ENCODE data around the gene CAMK1.
A peak's percentile ranks its signal among the peaks of the same experiment; 100 is the strongest.

Gene CAMK1

DNA sequence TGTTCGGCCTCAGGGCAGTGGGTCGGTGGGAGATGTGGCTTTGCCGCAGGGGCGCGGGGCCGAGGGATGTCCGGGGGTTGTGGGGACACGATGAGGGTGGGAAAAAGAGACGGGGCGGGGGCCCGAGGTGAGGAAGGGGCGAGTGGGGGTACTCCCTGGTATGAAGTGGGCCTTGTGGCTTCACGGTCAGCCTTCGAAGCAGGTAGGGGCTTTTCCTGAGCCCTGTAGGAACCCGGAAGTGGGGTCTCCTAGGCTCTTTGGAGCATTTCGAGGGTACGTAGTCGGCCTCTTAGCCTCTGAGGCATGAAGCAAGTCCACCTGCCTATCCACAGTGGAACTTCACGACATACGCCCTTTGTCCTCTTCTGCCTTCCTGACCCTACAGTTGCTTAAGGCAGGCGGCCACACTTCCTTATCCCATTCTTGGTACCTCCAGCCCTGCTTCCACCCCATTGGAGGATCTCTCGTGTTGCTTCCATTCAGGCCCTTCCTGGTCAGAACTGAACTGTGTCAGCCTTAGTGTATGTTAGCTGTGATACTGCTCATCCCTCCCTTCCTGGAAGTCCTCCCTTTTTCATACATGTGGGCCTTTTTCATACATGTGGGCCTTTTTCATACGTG is 23.5 kb upstream of the CAMK1 start:
- no peak for DNase-seq (ENCODE audit: low read depth in 1 of 2, low spot score in 1 of 2)

DNA sequence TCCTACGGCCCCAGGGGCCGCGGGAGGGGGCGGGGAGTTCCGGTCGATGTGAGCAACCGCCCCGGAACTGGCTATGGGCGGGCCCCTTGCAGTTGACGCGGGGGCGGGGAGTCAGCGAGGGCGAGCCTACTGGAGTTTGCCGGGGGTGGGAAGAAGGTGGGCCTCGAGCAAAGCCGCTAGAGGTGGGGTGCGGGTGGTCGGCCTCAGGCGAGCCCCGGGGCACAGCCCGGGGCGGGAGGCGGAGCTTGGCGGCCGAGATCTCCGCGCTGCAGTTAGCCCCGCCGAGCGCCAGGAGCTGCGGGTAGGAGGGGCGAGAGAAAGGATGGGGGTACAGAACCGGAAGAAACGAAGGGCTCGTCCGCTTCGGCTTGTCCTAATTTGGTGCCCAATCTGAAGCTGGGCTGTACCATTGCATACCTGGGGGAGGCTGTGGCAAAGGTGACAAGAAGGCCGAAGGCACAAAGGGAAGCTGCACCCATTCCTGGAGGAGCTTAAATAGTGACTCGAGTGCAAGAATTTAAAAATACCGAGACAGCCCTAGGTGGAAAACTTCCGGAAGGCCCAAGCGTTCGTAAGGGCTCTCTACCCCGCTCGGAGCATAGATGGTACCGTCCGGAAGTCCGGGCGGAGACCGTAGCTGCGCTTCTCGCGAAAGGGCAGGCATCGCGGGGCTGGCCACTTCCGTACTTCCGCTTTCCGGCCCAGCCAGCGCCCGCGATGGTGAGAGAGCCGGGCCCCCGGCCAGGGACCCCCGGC is 22.8 kb upstream of the CAMK1 start, which contains the start of the genes ARPC4 and TADA3:
Gene ARPC4, plus strand, starts transcription at position 678 of the 756 bp plus-strand sequence. Its CDS starts 40 bp downstream, at position 718.
Gene TADA3, minus strand, starts transcription at position 69 of the 756 bp plus-strand sequence. CDS start 1,007 bp downstream, outside the sequence.
- DNase-seq (ENCODE audit: low read depth in 1 of 2, low spot score in 1 of 2): peak; percentile 81 to 83

DNA sequence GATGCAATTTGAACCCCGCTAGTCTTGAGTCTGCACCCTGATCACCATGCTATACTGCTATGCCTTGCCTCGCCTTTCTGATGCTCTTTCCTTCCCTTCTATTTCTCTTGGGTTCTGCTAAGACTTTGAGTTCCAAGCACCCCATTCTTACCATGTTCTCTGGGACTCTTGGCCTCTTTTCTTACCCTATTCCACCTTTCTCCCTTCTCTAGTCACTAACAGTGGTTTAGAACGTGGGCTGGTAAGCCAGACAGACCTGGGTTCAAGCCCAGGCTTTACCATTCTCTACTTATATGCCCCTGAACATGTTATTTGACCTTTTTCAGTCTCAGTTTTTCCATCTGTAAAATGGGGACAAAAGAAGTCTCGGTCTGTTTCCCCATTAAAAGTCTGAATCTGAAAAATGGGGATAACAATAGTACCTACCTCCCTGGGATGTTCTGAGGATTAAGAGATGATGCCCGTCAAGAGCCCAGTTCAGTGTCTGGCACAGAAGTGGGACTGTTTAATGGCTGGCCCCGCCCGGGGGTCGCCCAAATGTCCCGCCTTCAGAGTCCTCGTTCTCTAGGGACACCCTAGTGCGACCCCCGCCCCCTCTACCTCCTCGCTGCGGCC is 22.1 kb upstream of the CAMK1 start:
- DNase-seq (ENCODE audit: low read depth in 1 of 2, low spot score in 1 of 2): no peak

DNA sequence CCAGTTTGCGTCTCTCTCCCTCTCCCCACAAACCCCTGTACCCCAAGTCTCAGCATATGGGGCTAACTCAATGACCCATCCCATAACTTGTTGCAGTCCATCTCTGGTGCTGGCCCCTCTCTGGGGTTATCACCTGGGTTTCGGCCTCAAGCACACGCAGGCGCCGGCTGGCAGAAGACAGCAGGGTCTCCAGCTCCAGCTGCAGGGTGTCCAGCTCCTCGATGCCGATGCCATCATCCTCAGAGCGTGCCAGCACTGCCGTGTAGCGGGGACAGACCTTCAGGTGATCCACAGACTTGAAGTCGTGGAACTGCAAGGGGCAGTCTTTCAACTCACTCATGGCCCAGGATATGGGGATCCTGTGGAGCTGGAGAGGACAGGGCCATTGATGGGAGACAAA is 21.4 kb upstream of the CAMK1 start:
- DNase-seq (ENCODE audit: low read depth in 1 of 2, low spot score in 1 of 2): no peak

DNA sequence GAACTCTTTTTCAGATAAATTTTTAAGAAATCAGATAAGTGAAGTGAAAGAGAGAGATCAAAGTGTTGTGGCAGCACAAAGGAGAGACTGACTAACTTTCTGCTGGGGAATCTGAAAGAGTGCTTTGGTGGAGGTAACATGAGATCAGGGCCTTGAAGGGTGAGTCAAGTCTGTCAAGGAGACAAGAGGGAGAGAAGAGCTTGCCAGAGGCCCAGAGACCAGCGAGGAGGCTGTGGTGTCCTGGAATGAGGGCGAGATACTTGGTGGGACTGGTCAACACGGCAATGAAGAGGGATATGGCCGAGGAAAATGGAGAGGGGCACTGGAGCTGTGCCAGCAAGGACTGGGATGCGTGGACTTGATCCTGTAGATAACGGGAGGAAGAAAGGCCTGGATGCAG is 18.0 kb upstream of the CAMK1 start:
- DNase-seq (ENCODE audit: low read depth in 1 of 2, low spot score in 1 of 2): no peak

DNA sequence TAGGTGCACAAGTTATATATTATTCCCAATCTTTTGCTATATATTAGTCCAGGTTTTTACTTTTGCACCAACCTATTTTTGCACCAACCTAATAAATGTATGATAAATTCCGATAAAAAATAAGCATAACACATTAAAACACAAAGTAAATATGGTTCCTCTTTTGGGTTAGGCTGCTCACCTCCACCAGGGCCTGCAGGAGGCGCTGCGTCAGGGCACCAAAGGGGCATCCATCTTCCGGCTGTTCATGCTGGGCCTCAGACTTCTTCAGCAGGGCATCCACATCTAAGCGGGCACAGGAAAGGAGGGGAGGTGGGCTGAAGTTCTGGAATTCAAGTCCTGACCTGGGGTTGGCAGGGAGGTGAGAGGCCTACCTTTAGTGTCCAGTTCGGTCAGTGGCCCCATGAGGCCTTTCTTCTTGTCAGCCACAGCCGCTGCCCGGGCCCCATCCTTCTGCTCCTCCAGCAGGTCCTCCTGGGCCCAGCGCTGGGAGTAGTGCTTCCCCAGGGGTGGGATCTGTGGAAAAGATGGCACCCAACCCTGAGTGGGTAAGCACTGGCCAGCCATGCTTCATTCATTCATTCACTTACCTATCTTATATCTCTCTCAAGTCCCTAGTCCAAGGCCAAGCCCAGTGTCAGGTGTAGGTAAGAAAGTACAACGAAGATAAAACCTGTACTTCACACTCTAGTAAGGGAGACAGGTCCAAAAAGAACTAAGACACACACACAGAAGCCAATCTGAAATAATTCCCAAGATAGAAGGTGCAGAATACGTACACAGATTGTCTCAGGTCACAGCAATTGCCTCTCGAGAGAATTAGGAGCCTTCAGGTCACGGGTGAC is 17.3 kb upstream of the CAMK1 start:
- DNase-seq (ENCODE audit: low read depth in 1 of 2, low spot score in 1 of 2): no peak

DNA sequence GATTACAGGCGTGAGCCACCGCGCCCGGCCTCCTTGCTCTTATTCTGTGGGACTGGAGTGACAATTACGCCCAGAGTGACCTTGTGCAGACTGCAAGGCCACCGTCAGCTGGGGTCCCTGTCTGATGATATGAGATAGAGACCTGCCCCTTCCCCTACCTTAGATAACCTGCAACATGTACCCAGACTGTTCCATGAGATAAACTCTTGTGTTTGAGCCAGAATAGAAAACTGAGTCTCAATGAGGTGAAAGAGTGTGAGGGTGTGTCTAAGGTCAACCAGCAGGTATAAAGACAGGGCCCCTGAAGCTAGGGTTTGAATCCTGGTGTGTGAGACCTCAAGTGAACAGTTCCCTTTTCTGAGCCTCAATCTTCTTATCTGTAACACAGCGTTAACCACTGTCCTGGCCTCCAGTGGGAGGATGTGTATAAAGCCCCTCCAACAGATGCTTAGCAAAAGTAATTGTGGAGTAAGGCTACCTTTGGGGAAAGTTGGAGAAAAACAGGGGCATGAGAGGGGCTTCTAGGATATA is 16.5 kb upstream of the CAMK1 start:
- no peak for DNase-seq (ENCODE audit: low read depth in 1 of 2, low spot score in 1 of 2)

DNA sequence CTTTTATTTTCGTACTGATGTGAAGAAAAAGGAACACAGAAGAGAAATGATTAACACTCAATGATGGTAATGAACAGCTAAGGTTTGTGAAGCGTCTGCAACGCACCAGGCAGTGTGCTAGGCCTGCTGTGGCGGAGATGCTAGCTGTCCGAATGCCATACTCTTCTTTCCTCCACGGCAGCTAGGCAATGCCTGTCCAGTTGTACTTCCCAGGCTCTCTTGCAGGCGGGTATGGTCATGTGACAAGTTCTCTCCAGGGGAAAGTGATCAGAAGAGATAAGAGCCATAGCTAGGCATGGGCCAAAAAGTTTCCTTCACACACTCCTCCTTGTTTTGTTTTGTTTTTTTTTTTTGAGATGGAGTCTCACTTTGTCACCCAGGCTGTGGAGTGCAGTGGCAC is 15.9 kb upstream of the CAMK1 start:
- DNase-seq (ENCODE audit: low read depth in 1 of 2, low spot score in 1 of 2): no peak

DNA sequence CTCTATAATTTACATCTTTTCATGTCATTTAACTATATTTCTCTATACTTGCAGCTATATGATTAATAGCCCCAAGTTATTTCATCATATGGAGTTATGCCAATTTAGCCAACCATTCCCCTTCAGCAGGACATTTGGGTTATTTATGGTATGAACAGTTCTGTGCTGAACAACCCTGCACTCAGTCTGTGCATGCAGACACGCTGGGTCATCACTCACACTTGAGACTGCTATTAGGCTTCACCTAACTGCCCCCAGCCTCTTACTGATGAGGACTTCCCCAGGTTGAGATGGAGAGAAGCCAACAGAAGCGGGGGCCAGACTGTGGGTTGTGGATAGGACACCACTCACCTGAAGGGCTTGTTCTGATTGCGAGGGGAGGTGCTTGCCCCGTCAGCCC is 15.2 kb upstream of the CAMK1 start:
- DNase-seq (ENCODE audit: low read depth in 1 of 2, low spot score in 1 of 2): no peak

DNA sequence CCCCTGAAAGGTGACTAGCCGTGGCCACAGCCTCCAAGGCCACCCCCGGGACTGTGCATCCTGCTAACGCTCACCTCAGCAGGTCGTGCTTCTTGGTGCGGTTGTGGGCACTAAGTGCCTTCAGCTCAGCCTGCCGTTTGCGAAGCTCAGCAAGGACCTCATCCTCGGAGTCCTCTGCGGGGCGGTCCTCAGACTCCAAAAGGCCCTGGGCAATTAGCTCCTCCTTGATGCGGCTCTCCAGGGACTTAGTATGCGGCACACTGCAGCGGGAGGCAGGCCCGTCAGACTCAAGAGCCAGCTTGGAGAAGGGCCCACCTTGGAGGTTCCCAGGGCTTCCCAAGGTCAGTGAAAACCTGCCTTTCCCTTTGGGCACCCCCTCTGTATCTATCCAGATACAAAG is 14.2 kb upstream of the CAMK1 start:
- DNase-seq (ENCODE audit: low read depth in 1 of 2, low spot score in 1 of 2): no peak

DNA sequence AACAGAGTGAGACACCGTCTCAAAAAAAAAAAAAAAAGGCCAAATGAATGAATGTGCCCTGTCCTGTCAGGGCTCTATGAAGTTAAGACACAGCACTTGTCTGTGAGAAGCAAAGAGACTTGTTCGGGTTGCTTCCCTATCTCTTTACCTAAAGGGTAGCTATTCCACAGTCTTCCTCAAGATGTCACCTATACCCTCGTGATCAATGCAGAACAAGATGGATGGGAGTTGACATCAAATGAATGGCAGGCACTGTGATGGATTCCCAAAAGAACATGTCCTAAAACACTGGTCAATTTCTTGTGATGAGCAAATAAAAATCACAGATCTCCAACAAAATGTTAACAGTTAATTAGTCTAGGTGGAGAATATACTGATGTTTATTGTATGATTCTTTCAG is 13.0 kb upstream of the CAMK1 start:
- DNase-seq (ENCODE audit: low read depth in 1 of 2, low spot score in 1 of 2): no peak

DNA sequence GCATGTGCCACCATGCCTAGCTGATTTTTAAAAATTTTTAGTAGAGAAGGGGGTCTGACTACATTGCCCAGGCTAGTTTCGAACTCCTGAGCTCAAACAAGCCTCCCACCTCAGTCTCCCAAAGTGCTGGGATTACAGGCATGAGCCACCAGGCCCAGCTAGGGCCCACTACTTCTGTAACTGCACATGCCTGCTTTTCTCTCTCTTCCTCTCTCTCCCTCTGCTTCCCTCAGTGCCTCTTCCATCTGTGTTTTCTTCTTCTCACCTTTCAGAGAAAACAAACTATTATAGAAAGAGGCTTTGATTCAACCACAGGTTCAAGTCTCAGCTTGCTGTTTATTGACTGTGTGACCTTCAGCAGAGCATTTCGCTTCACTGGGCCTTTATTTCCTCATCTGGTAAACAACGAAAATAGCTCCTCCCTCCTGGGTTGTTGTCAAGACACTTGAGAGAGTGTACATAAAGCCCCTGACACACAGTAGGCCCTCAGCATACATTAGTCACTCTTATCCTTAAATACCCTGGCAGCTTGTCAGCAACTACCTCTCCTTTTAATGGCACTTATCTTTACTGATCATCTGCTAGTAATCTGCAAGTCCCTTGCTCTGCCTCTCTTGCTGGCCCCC is 12.3 kb upstream of the CAMK1 start:
- DNase-seq (ENCODE audit: low read depth in 1 of 2, low spot score in 1 of 2): no peak

DNA sequence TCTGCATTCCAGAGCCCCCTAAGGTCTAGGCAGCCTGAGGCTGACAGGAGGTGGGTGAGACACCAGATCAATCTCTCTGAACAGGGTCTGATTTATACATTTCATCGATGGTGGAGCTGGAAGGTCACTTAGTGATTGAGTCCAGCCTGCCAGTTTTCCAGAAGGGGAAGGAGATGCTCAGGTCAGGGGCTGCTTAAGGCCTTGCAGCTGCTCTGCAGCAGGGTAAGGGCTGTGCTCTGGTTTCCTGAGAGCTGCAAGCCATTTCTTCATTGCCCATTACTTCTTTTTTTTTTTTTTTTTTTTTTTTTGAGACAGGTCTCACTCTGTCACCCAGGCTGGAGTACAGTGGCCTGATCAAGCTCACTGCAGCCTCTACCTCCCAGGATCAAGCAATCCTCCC is 11.8 kb upstream of the CAMK1 start:
- no peak for DNase-seq (ENCODE audit: low read depth in 1 of 2, low spot score in 1 of 2)

DNA sequence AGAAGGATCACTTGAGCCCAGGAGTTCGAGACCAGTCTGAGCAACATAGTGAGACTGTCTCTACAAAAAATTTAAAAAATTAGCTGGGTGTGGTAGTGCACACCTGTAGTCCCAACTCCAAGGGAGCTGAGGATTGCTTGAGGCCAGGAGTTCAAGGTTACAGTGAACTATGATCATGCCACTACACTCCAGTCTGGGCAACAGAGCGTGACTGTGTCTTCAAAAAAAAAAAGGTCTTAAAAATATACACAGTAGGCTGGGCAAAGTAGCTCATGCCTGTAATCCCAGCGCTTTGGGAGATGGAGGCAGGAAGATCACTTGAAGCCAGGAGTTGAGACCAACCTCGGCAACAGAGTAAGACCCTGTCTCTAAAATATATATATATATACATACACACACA is 11.2 kb upstream of the CAMK1 start:
- DNase-seq (ENCODE audit: low read depth in 1 of 2, low spot score in 1 of 2): no peak

DNA sequence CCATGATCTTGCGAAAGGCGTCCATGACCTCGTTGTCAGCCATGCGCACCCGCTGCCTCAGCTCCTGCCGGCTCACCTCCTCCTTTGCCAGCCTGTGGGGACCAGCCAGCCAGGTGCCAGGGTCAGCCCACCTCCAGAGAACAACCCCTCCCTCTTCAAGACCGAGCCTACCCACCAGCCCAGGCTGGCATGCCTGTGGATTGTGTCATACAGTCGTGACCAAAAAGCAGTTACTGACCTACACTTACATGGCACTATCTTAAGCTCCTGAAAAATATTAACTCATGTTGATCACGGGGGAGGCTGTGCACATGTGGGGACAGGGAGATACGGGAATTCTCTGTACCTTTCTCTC is 10.7 kb upstream of the CAMK1 start:
- DNase-seq (ENCODE audit: low read depth in 1 of 2, low spot score in 1 of 2): no peak

DNA sequence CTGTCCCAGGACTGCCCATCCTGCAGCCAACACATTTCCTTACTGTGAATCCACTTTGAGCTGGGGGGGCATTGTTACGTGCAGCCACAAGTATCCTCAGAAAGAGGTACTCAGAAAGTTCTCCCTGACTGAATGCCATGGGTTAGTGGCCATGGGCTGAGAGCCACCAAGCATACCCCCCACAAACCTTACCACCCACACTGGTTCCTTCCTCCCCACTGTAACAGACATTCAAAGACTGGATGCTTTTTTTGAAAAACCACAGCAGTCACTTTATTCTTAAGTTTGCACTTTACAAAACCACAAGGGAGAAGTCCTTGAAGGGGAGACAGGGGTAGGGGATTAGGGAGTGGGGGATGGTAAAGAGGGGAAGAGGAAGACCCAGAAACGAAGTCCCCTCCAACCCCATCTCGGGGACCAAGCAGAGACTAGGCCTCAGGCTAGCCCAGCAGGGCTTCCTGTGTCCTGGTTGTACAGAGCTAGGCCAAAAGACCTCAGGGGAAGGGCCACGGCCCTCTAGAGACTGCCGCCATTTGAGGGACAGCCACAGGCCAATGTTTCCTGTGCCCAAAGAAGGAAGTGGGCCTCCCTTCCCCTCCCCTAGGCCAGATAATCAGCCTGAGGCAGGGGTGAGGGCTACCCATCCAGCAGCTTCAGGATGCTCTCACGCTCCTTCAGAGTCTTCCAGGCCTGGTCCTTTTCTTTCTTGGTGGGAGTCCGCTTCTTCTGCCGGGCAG is 10.1 kb upstream of the CAMK1 start:
- DNase-seq (ENCODE audit: low read depth in 1 of 2, low spot score in 1 of 2): no peak

DNA sequence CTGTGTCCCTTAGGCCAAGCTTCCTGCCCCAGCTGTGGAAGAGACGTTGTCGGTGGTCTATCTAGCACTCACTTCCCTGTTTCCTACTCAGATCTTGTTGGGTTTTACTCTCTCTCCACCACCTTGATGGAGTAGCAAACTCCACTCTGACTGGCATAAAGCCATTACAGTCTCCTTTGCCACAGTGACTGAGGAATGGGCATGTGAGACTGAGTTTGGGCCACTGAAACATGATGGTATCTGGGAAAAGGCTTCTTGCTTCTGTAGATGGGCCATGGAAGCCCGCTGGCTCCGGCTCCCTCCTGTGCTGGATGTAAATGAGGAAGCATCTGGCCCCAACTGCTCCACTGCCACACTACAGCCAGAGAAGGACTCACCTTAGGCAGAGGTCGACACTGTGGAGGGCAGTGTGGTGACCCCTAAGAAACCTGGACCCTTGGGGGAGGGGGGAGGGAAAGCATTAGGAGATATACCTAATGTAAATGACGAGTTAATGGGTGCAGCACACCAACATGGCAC is 9.4 kb upstream of the CAMK1 start:
- no peak for DNase-seq (ENCODE audit: low read depth in 1 of 2, low spot score in 1 of 2)

DNA sequence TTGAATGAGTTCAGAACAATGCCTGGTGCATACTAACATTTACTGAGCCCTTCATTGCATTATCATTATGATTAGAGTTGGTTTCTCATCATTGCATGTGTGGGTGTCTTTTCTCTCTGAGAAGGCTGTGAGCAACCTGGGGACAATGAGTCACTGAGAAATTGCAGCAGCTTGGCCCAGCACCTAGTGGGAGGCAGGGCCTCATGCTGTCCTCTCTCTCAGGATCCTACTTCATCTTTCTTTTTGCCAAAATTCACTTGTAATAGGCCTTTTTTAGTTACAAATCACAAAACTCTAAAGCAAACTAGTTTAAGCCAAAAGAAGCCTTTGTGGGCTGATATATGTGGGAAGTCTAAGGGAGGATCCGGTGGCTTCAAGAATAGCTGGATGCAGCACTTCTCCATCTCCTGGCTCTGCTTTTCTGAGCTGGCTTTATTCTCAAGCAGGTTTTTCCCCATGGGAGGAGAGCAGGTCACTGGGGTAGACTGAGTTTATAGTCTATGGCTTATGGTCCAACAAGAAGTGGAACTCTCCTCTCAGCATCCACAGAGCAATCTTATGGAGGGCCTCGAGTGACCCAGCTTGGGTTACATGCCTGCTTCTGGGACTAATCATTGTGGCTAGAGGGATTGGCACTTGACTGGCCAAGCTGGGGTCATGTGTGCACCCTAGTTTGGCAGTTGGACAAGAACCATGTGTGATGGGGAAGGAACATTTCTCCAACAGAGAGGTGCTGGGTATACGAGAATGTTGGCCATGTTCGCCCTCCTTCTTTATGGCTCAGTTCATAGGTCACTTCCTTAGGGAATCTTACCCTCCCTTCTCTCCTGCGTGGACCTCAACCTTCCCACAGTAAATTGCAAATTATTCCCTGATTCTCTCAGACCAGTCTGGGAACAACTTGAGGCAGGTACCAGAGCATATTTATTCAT is 8.7 kb upstream of the CAMK1 start:
- peak in 1 of 2 donors; percentile 76 for DNase-seq (ENCODE audit: low read depth in 1 of 2, low spot score in 1 of 2)

DNA sequence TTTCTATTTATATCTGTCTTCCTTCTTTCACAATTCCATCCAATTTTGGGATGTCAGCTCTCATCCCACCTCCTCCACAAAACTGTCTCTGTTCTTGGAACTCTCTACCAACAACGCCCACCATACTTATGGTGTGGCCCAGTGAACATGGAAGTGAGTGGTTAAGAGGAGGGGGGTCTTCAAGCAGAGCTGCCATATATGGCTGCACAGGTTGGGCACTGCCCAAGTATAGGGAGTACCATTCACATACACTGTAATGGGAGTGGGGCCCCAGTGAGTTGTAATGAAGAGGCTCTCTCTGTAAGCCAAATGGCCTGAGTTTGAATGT is 7.9 kb upstream of the CAMK1 start:
- DNase-seq (ENCODE audit: low read depth in 1 of 2, low spot score in 1 of 2): no peak

Measured in activated CD4-positive, alpha-beta T cell treated with anti-CD3 and anti-CD28 coated beads, Interleukin-2, amount 50 U/mL, for 24 hours (primary cell).